Measurements from ENCODE around the gene ABCG2. TPM values are rescaled to one million over a fixed set of nuclear protein-coding genes. Genes with fewer than 3 reads are reported as not detected.

Gene ABCG2
- total and polyA plus RNA-seq, 2 of the 8 experiments (the other 6 are each of a cell fraction or from before 2014, with no cell fraction given): 2.4 to 4.6 TPM

DNA sequence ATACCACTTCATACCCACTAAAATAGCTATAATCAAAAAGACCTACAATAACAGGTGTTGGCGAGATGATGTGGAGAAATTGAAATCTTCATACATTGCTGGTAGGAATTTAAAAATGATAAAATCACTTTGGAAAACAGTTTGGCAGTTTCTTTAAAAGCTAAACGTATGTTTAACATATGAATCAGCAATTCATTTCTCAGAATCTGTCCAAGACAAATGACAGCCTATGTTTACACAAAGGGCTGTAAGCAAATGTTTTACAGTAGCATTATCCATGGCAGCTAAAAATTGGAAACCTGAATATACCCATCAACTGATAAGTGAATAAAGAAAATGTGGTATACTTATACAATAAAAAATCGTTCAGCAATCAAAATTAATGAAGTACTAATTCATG is 33.0 kb upstream of the ABCG2 start:
- Histone ChIP-seq H3K9me3 (ENCODE audit: insufficient read depth in 2 of 2, low read depth in 1 of 2, low read length in 1 of 2) (no peaks in the 10 kb centered on the region), H2BK20ac (ENCODE audit: low read length) (no peak overlapping the region), H3K79me1 (ENCODE audit: low read depth, low read length) (no peaks in the 10 kb centered on the region), H3K18ac (ENCODE audit: extremely low read depth, low read length) (no peak overlapping the region), H3K79me2 (ENCODE audit: control insufficient read depth in 1 of 2, insufficient read depth in 2 of 2, low read length in 2 of 2) (no peaks in the 10 kb centered on the region), H2BK5ac (ENCODE audit: low read depth, low read length) (no peak overlapping the region), H2BK120ac (replicated peaks; ENCODE audit: low read depth, low read length) (no peak overlapping the region), H3K4me1 (replicated peaks in 1 of 4; ENCODE audit: control insufficient read depth in 3 of 4, insufficient read depth in 4 of 4, low read length in 3 of 4) (peaks cover 2 to 10% (median 5%) of the 10 kb centered on the region in 4 experiments; a peak in 4 of 7 replicates), H3K4me2 (ENCODE audit: insufficient read depth in 1 of 2, low read depth in 2 of 2, low read length in 2 of 2) (no peak overlapping the region), H3K23me2 (ENCODE audit: low read depth, low read length) (no peaks in the 10 kb centered on the region), H3K23ac (ENCODE audit: insufficient read length) (no peak overlapping the region), H3K9ac (replicated peaks in 1 of 4; ENCODE audit: extremely low read depth in 1 of 4, low read depth in 3 of 4, low read length in 3 of 4) (no peak overlapping the region), H2AK5ac (ENCODE audit: low read depth, low read length) (no peak overlapping the region), H3K14ac (ENCODE audit: insufficient read length) (no peak overlapping the region), H3K27me3 (replicated peaks in 1 of 4; ENCODE audit: control insufficient read depth in 3 of 4, extremely low read depth in 1 of 4, insufficient read depth in 3 of 4, low read length in 3 of 4) (no peaks in the 10 kb centered on the region), H4K91ac (replicated peaks; ENCODE audit: insufficient read length, low read length) (no peak overlapping the region), H3K4me3 (ENCODE audit: extremely low read depth in 1 of 4, insufficient read depth in 2 of 4, low read depth in 3 of 4, low read length in 4 of 4) (no peak overlapping the region), H3K4ac (replicated peaks; ENCODE audit: insufficient read length, low read depth, low read length) (no peak overlapping the region), H2AFZ (ENCODE audit: low read length) (no peak overlapping the region), H3K27ac (ENCODE audit: low read depth, low read length) (no peak overlapping the region), H4K8ac (ENCODE audit: extremely low read depth, insufficient read depth, low read length) (no peak overlapping the region), H2BK12ac (ENCODE audit: low read depth, low read length) (no peak overlapping the region), H4K20me1 (replicated peaks in 1 of 2; ENCODE audit: control insufficient read depth in 1 of 2, insufficient read depth in 2 of 2, low read length in 2 of 2) (no peaks in the 10 kb centered on the region), H3K36me3 (ENCODE audit: control insufficient read depth in 2 of 4, insufficient read depth in 4 of 4, low read length in 3 of 4) (no peaks in the 10 kb centered on the region), H3K56ac (replicated peaks; ENCODE audit: insufficient read length, low read depth, low read length) (no peak overlapping the region), H2BK15ac (ENCODE audit: low read length) (no peak overlapping the region), H4K5ac (ENCODE audit: insufficient read length, low read depth, low read length) (no peak overlapping the region)
- FAIRE-seq (no peak), DNase-seq (ENCODE audit: low read depth in 1 of 2, low spot score in 2 of 2) (no peak)
- POLR2A ChIA-PET (ENCODE audit: partially characterized antibody): no interaction called here
- 86% methylated on average over 3 of the region's 3 CpGs; no CpG with 5 or more reads in 1 of the 2 experiments for WGBS, 2 experiments (ENCODE audit: extremely low coverage in 1 of 2, insufficient coverage in 1 of 2, insufficient read length in 1 of 2, insufficient replicate concordance in 2 of 2, low coverage in 1 of 2, low lambda C conversion rate in 2 of 2, missing lambda C conversion rate in 1 of 2)
- CTCF ChIA-PET (ENCODE audit: partially characterized antibody): interaction anchor here (1.0 to 1.7 kb wide), 3 partner anchors 12 to 266 kb away, joined by 3 to 4 read pairs (median 4); partner anchors contain the start of gene HERC5
- TF ChIP-seq BRCA1 (IDR thresholded peaks at IDR 0.05; ENCODE audit: low read depth, low read length) (no peak), SAP30 (IDR thresholded peaks at IDR 0.05; ENCODE audit: insufficient read depth, insufficient replicate concordance, low read length) (no peak), GABPA (IDR thresholded peaks at IDR 0.05; ENCODE audit: borderline replicate concordance, insufficient read depth, low read length) (no peak), RXRA (IDR thresholded peaks at IDR 0.05; ENCODE audit: insufficient read depth, low read depth, low read length) (no peak), KDM5A (IDR thresholded peaks at IDR 0.05; ENCODE audit: low read length) (no peak), YY1 (IDR thresholded peaks at IDR 0.05; ENCODE audit: low read depth, low read length) (no peak), POLR2AphosphoS5 (IDR thresholded peaks at IDR 0.05; ENCODE audit: low read depth, low read length) (no peak), SP2 (IDR thresholded peaks at IDR 0.05; ENCODE audit: low read length) (no peak), EZH2 (IDR thresholded peaks at IDR 0.05; ENCODE audit: low read depth, low read length, severe bottlenecking) (no peak), SP1 (IDR thresholded peaks at IDR 0.05; ENCODE audit: low read depth, low read length) (no peak), PHF8 (conservative IDR thresholded peaks at IDR 0.05; ENCODE audit: low read depth, low read length) (no peak), SP4 (IDR thresholded peaks at IDR 0.05; ENCODE audit: low read length) (no peak)
- TF ChIP-seq, protein P1, sequence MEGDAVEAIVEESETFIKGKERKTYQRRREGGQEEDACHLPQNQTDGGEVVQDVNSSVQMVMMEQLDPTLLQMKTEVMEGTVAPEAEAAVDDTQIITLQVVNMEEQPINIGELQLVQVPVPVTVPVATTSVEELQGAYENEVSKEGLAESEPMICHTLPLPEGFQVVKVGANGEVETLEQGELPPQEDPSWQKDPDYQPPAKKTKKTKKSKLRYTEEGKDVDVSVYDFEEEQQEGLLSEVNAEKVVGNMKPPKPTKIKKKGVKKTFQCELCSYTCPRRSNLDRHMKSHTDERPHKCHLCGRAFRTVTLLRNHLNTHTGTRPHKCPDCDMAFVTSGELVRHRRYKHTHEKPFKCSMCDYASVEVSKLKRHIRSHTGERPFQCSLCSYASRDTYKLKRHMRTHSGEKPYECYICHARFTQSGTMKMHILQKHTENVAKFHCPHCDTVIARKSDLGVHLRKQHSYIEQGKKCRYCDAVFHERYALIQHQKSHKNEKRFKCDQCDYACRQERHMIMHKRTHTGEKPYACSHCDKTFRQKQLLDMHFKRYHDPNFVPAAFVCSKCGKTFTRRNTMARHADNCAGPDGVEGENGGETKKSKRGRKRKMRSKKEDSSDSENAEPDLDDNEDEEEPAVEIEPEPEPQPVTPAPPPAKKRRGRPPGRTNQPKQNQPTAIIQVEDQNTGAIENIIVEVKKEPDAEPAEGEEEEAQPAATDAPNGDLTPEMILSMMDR (IDR thresholded peaks at IDR 0.05; ENCODE audit: control extremely low read depth in 1 of 3, insufficient read depth in 1 of 3, low read depth in 1 of 3, low read length in 3 of 3): no peak
